ENCODE measurements around the gene CTNND2.

Gene CTNND2

DNA sequence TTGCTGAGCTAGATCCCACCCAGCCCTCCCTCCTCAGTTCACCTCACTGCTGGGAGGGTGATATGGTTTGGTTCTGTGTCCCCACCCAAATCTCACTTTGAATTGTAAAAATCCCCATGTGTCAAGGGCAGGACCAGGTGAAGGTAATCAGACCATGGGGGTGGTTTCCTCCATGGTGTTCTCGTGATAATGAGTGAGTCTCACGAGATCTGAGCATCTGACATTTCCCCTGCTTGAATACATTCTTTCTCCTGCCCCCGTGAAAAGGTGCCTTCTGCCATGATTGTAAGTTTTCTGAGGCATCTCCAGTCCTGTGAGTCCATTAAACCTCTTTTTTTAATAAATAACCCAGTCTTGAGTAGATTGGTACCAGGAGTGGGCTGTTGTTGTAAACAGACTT, 673.4 kb downstream of the CTNND2 start:
- no peak for DNase-seq (ENCODE audit: low spot score)
- in situ Hi-C loops (cut with MboI; ENCODE audit: low sequenced_read_pairs, unreplicated experiment): no loop called here

DNA sequence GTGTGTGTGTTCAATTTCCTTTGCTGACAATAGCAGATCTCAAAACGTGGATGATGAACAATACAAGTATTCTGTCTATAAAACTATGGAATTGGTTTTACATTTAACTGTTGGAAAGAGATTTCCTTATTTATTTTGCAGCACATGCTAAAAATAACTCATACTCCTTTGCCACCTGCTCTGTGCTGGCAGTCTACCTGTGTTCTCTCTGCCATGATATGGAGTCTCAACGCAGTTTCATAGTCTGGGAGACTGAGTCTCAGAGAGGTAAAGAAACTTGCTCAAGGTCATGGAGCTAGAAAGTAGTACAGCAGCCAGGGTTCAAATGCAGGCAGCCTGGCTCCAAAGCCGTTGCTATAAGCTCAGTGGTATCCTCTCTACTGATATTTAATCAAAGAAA, 677.2 kb downstream of the CTNND2 start:
- in situ Hi-C loops (cut with MboI; ENCODE audit: low sequenced_read_pairs, unreplicated experiment): no loop called here
- no peak for DNase-seq (ENCODE audit: low spot score)
- TF ChIP-seq, protein P1, sequence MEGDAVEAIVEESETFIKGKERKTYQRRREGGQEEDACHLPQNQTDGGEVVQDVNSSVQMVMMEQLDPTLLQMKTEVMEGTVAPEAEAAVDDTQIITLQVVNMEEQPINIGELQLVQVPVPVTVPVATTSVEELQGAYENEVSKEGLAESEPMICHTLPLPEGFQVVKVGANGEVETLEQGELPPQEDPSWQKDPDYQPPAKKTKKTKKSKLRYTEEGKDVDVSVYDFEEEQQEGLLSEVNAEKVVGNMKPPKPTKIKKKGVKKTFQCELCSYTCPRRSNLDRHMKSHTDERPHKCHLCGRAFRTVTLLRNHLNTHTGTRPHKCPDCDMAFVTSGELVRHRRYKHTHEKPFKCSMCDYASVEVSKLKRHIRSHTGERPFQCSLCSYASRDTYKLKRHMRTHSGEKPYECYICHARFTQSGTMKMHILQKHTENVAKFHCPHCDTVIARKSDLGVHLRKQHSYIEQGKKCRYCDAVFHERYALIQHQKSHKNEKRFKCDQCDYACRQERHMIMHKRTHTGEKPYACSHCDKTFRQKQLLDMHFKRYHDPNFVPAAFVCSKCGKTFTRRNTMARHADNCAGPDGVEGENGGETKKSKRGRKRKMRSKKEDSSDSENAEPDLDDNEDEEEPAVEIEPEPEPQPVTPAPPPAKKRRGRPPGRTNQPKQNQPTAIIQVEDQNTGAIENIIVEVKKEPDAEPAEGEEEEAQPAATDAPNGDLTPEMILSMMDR (IDR thresholded peaks at IDR 0.05; ENCODE audit: borderline replicate concordance, control extremely low read depth, extremely low read depth, insufficient read depth, missing control alignments): no peak

More for the DNA sequence above, 673.4 kb downstream of the CTNND2 start:
- TF ChIP-seq, protein P1 (IDR thresholded peaks at IDR 0.05; ENCODE audit: borderline replicate concordance, control extremely low read depth, extremely low read depth, insufficient read depth, missing control alignments): no peak

DNA sequence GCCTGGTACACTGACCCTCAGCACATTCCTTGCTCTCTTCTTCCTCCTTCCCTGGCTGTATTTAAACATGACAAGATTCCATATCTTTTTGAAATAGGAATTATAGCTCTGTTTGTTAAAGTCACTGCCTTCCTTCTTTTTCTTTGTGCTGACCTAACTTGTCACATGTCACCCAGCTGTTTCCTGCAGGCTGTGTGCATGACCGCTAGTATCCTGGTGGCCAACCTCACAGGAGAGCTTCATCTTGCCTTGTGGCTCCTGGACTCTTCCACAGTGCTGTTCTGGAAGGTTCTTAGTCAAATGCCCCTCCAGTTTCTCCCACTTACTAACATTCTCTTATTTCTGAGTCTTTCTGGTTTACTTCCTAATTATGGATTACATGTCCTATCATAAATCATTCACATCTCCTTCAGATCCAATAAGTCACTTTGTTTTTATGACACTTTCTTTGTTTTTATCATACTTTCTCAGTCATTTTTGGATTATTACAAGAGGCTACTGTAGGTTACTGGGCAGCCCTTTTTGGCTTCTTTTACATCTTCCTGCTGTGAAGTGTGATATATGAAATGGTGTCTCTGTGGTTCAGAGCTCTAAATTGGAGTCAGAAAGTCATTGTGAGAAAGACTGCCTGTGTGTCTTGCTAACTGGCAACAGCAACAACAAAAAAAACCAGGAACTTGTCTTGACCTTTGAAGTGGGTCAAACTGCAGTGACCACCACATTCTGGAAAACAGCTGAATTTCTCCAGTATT, 679.6 kb downstream of the CTNND2 start:
- in situ Hi-C loops (cut with MboI; ENCODE audit: low sequenced_read_pairs, unreplicated experiment): no loop called here
- no peak for DNase-seq (ENCODE audit: low spot score)
- TF ChIP-seq, protein P1 (IDR thresholded peaks at IDR 0.05; ENCODE audit: borderline replicate concordance, control extremely low read depth, extremely low read depth, insufficient read depth, missing control alignments): no peak

DNA sequence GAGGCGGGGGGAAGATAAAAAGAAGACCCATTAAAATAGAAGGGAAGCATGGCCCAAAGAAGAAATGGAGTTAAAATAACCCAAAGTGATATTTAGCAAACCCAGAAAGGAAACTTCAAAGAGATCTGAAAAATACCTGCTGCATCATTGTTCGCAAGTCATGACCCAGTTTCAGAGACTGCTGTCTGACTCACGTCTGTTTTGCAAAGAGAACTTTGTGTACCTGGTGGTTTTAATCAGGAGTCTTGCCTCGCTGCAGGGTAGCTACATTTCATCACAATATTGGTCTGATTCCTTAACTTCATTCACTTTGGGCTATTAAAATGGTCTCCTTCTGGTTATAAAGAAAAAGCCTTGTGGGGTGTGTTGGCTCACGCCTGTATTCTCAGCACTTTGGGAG, 682.1 kb downstream of the CTNND2 start:
- DNase-seq (ENCODE audit: low spot score): no peak
- in situ Hi-C loops (cut with MboI; ENCODE audit: low sequenced_read_pairs, unreplicated experiment): no loop called here
- TF ChIP-seq, protein P1 (IDR thresholded peaks at IDR 0.05; ENCODE audit: borderline replicate concordance, control extremely low read depth, extremely low read depth, insufficient read depth, missing control alignments): no peak

DNA sequence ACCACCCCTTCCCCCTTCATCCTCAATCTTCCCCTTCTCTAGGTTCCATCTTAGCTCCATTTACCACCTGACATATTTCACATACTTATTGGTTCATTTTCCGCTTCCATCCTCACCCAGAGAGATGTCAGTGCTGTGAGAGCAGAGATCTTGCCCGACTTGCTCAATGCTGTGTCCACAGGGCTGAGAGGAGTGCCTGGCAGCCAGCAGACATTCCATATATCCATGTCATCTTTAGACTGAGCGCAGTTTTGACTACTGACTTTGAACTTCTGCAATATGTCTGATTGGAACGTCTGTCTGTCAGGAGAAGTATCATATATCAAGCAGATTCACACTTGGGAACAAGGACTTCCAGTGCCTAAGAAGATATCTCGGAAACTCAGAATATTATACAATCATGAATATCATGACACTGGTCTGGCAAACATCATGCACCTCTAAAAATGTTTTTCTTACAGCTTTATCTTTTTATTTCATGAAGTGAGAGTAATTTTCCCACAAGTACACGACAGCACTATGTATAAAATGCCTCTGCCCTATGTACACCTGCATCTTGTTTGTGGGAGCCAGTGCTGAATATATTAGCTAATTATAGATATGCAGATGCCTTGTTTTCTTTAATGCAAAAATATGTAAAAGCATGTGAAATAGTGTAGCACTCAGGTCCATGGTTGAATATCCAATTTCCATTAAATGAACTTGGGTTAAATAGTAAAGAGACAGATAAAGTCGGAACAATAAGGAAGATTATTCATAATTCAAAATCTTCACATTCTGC, 689.2 kb downstream of the CTNND2 start:
- TF ChIP-seq, protein P1 (IDR thresholded peaks at IDR 0.05; ENCODE audit: borderline replicate concordance, control extremely low read depth, extremely low read depth, insufficient read depth, missing control alignments): no peak
- no peak for DNase-seq (ENCODE audit: low spot score)
- in situ Hi-C loops (cut with MboI; ENCODE audit: low sequenced_read_pairs, unreplicated experiment): no loop called here

DNA sequence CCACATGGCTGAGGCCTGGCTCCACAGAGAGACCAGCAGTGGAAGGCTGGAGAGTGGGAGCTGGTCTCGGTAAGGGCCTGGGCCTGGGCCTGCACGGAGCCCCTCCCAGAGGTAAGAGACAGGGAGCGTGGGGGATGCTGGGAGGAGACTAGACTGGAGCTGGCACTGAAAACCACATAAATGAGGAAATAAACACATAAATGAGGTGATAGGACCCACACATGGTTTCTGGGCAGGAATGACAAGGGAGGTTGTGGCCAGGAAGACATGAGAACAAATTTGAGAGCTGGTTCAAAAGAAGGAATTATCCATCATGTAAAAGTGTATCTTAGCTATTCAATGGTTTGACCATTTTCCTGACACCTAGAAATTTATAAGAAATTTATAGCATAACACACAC, 691.5 kb downstream of the CTNND2 start:
- TF ChIP-seq, protein P1 (IDR thresholded peaks at IDR 0.05; ENCODE audit: borderline replicate concordance, control extremely low read depth, extremely low read depth, insufficient read depth, missing control alignments): no peak
- in situ Hi-C loops (cut with MboI; ENCODE audit: low sequenced_read_pairs, unreplicated experiment): no loop called here
- no peak for DNase-seq (ENCODE audit: low spot score)
